IMR-90 (cell line): ENCODE results near the gene CDHR3. TPM values are rescaled to one million over a fixed set of nuclear protein-coding genes. Genes with fewer than 3 reads are reported as not detected.
A peak's percentile ranks its signal among the peaks of the same experiment; 100 is the strongest.

ENCODE experiments used
- ATAC-seq: fragments of 200-7000 bp; cut with Tn5 transposase; 2 replicates; pipeline ENCODE4 v1.9.1; 2020; ENCODE audit warnings: low read depth, mild to moderate bottlenecking, moderate library complexity
- BruUV-seq: library from RNA; stranded (reverse); fragments of 400-500 nt; replicated peaks from 2 replicates; lab custom pipeline; 2021; lab: Mats Ljungman, UMichigan
- CTCF ChIA-PET: fragments of 300-600 bp; formaldehyde crosslinking; extraction: SDS; loops from one replicate; lab custom pipeline; 2021; ENCODE audit warnings: antibody characterized with exemption; lab: Yijun Ruan, JAX
- POLR2A ChIA-PET: fragments of 300-600 bp; sonication (Branson Sonifier 250); formaldehyde crosslinking; loops from one replicate; lab custom pipeline; 2022; ENCODE audit warnings: antibody characterized with exemption; ENCODE audit not compliant: unreplicated experiment; lab: Charles Lee
- DNase-seq: peaks from one replicate; pipeline ENCODE4 v3.0.0; 2013
- H2AFZ ChIP-seq: replicated peaks from 2 replicates; pipeline ENCODE3; 2013; ENCODE audit warnings: low read length, mild to moderate bottlenecking; ENCODE audit not compliant: poor library complexity
- H2AK5ac ChIP-seq: 2 replicates; pipeline ENCODE4 v1.6.1; 2013; ENCODE audit warnings: low read depth, low read length, inconsistent platforms
- H2AK9ac ChIP-seq: replicated peaks from 2 replicates; pipeline ENCODE3; 2013; ENCODE audit warnings: mild to moderate bottlenecking, low read depth, low read length, moderate library complexity; ENCODE audit not compliant: poor library complexity
- H2BK120ac ChIP-seq: 2 replicates; pipeline ENCODE4 v1.6.1; 2013; ENCODE audit warnings: low read depth, low read length, inconsistent platforms
- H2BK15ac ChIP-seq: 3 replicates; pipeline ENCODE4 v1.6.1; 2013; ENCODE audit warnings: low read depth, low read length, inconsistent platforms
- H2BK20ac ChIP-seq: 2 replicates; pipeline ENCODE4 v1.6.1; 2013; ENCODE audit warnings: low read depth, mild to moderate bottlenecking, inconsistent platforms, low read length, moderate library complexity
- H2BK5ac ChIP-seq: 2 replicates; pipeline ENCODE4 v1.6.1; 2013; ENCODE audit warnings: mild to moderate bottlenecking, low read depth, low read length, inconsistent platforms; ENCODE audit not compliant: poor library complexity, severe bottlenecking
- H3K14ac ChIP-seq: replicated peaks from 2 replicates; pipeline ENCODE4 v1.6.1; 2013; ENCODE audit warnings: low read depth, low read length, inconsistent platforms
- H3K18ac ChIP-seq: 2 replicates; pipeline ENCODE4 v1.6.1; 2013; ENCODE audit warnings: low read depth, low read length, control low read depth
- H3K23ac ChIP-seq: 2 replicates; pipeline ENCODE4 v1.6.1; 2013; ENCODE audit warnings: low read depth, low read length, inconsistent platforms
- H3K27ac ChIP-seq: 2 replicates; pipeline ENCODE4 v1.5.1; 2013; ENCODE audit warnings: mild to moderate bottlenecking, control low read depth, low read length; ENCODE audit not compliant: insufficient read depth
- H3K27me3 ChIP-seq: 2 replicates; pipeline ENCODE4 v1.6.1; 2013; ENCODE audit warnings: low read length; ENCODE audit not compliant: control insufficient read depth, insufficient read depth
- H3K36me3 ChIP-seq: 2 replicates; pipeline ENCODE4 v1.6.1; 2013; ENCODE audit warnings: low read length, mixed read lengths; ENCODE audit not compliant: control insufficient read depth, insufficient read depth
- H3K4ac ChIP-seq: 2 replicates; pipeline ENCODE4 v1.6.1; 2013; ENCODE audit warnings: low read depth, low read length, inconsistent platforms
- H3K4me1 ChIP-seq: 2 replicates; pipeline ENCODE4 v1.6.1; 2013; ENCODE audit warnings: low read length, mixed read lengths; ENCODE audit not compliant: control insufficient read depth, insufficient read depth
- H3K4me2 ChIP-seq: 2 replicates; pipeline ENCODE4 v1.6.1; 2013; ENCODE audit warnings: low read depth, mild to moderate bottlenecking, control low read depth, low read length, moderate library complexity
- H3K4me3 ChIP-seq: 2 replicates; pipeline ENCODE4 v1.5.1; 2013; ENCODE audit warnings: low read depth, mild to moderate bottlenecking, control low read depth, low read length, moderate library complexity; ENCODE audit not compliant: insufficient read depth
- H3K56ac ChIP-seq: 2 replicates; pipeline ENCODE4 v1.6.1; 2013; ENCODE audit warnings: low read length, inconsistent platforms; ENCODE audit not compliant: insufficient read depth; ENCODE audit errors: extremely low read depth
- H3K79me1 ChIP-seq, 2 experiments: 2 replicates each; pipeline ENCODE4 v1.6.1; 2013; ENCODE audit warnings: low read length in 2 of 2, inconsistent platforms in 1 of 2, low read depth in 1 of 2
- H3K9ac ChIP-seq: 2 replicates; pipeline ENCODE4 v1.6.1; 2013; ENCODE audit warnings: low read depth, low read length, control low read depth
- H3K9me1 ChIP-seq: 2 replicates; pipeline ENCODE4 v1.6.1; 2013; ENCODE audit warnings: low read length, inconsistent platforms; ENCODE audit not compliant: insufficient read depth
- H3K9me3 ChIP-seq: 2 replicates; pipeline ENCODE4 v1.6.1; 2013; ENCODE audit warnings: low read length; ENCODE audit not compliant: control insufficient read depth, insufficient read depth
- H4K20me1 ChIP-seq: 2 replicates; pipeline ENCODE4 v1.6.1; 2013; ENCODE audit warnings: low read length, inconsistent platforms; ENCODE audit not compliant: insufficient read depth
- H4K5ac ChIP-seq: 2 replicates; pipeline ENCODE4 v1.6.1; 2013; ENCODE audit warnings: mild to moderate bottlenecking, low read depth, low read length, control low read depth
- H4K8ac ChIP-seq, 2 experiments: 2 replicates each; pipeline ENCODE4 v1.6.1; 2013; ENCODE audit warnings: low read depth in 2 of 2, low read length in 2 of 2, control low read depth in 1 of 2, inconsistent platforms in 1 of 2
- H4K91ac ChIP-seq: 2 replicates; pipeline ENCODE4 v1.6.1; 2013; ENCODE audit warnings: low read depth, low read length, inconsistent platforms; ENCODE audit not compliant: insufficient read depth
- BHLHE40 ChIP-seq: fragments of 150-350 bp; IDR thresholded peaks from 2 replicates; pipeline ENCODE4 v1.6.1; 2016; ENCODE audit warnings: mild to moderate bottlenecking, low read depth, low read length
- CEBPB ChIP-seq: IDR thresholded peaks from 2 replicates; pipeline ENCODE4 v1.6.1; 2012; ENCODE audit warnings: low read depth, low read length, improper control_type of control experiment
- WGBS, 2 experiments: methylation state at CpG; one replicate each; pipeline versions ENCODE4 v1.1.5 to v1.1.7; 2013; ENCODE audit warnings: missing lambda C conversion rate in 2 of 2; ENCODE audit not compliant: insufficient read length in 1 of 2; ENCODE audit errors: extremely low coverage in 2 of 2; 5-methylcytosine and 5-hydroxymethylcytosine counted together
- dilution Hi-C: fragments of 300-500 bp; cut with HindIII; formaldehyde crosslinking; loops from one replicate; pipeline ENCODE4 v1.14.3; 2018; ENCODE audit warnings: low sequenced_read_pairs; ENCODE audit not compliant: unreplicated experiment
- in situ Hi-C: fragments of 300-500 bp; cut with MboI; formaldehyde crosslinking; loops from 3 replicates; pipeline ENCODE4 v1.14.3; 2019; ENCODE audit warnings: low sequenced_read_pairs, inconsistent platforms, mixed read lengths
- intact Hi-C: fragments of 100-400 bp; cut with micrococcal nuclease; formaldehyde crosslinking; loops from 2 replicates; pipeline ENCODE4 v1.10.0; 2022
- polyA plus RNA-seq, 3 experiments: library from polyadenylated mRNA; depleted of rRNA; stranded (reverse); fragments of >200 nt; gene quantifications; 2 replicates each; pipeline ENCODE4 v1.2.3, GENCODE V29; 2012; ENCODE audit warnings: low replicate concordance in 1 of 3
- total RNA-seq: library from RNA; depleted of rRNA; stranded (reverse); fragments of >200 nt; gene quantifications from 2 replicates; pipeline ENCODE4 v1.2.3, GENCODE V29; 2012

The CDHR3 gene
- total and polyA plus RNA-seq, 2 of the 4 experiments (the other 2 are of a cell fraction), result 0.96 to 1.6 TPM

- H3K18ac ChIP-seq, result no peak overlapping the region
- no peaks in the 10 kb centered on the region for H3K36me3 ChIP-seq
- H3K9me3 ChIP-seq, result no peaks in the 10 kb centered on the region
- H3K23ac ChIP-seq, result no peak overlapping the region
- peaks cover 14% of the 10 kb centered on the region for H3K27me3 ChIP-seq
- no peak overlapping the region for H4K5ac ChIP-seq
- no peak overlapping the region for H3K14ac ChIP-seq
- H3K79me1 ChIP-seq, result no peaks in the 10 kb centered on the region
- no peaks in the 10 kb centered on the region; the same call in 1 of the 2 replicates for H3K9me1 ChIP-seq
- dilution Hi-C loops, result no loop called here
- H3K9ac ChIP-seq, result no peak overlapping the region
- H3K4me1 ChIP-seq, result no peaks in the 10 kb centered on the region
- H2AFZ ChIP-seq, result peak overlapping the region; percentile 38
- no peak overlapping the region for H2AK5ac ChIP-seq
- H3K4me3 ChIP-seq, result no peak overlapping the region
- WGBS, 2 experiments, result 40% methylated on average over 1 of the region's 10 CpGs; no CpG with 5 or more reads in 1 of the 2 experiments
- no TSS peak for BruUV-seq
- H2BK20ac ChIP-seq, result no peak overlapping the region
- peak; percentile 57 for TF ChIP-seq CEBPB
- no peak for TF ChIP-seq BHLHE40
- no peak overlapping the region for H3K4ac ChIP-seq
- no peak overlapping the region for H4K8ac ChIP-seq
- no peak overlapping the region for H3K56ac ChIP-seq
- H3K27ac ChIP-seq, result no peak overlapping the region
- DNase-seq (no peak), ATAC-seq (no peak)
- no peaks in the 10 kb centered on the region for H4K20me1 ChIP-seq
- no peak overlapping the region for H2BK120ac ChIP-seq
- ChIA-PET CTCF (interaction anchor here (0.6 to 3.6 kb wide), 6 partner anchors 11 to 110 kb away, joined by 3 to 17 read pairs (median 4); no protein-coding TSS in a partner anchor), POLR2A (no interaction called here)
- H4K91ac ChIP-seq, result no peak overlapping the region
- intact Hi-C loops, result loop anchor here (1.0 kb wide), 1 partner anchor 96 kb away; no protein-coding TSS in a partner anchor
- no peak overlapping the region for H2BK15ac ChIP-seq
- no peak overlapping the region for H3K4me2 ChIP-seq
- in situ Hi-C loops, result loop anchor here (5.0 kb wide), 1 partner anchor 95 kb away; no protein-coding TSS in a partner anchor
- peak overlapping the region; percentile 73 for H2AK9ac ChIP-seq
- H2BK5ac ChIP-seq, result no peak overlapping the region
Observed at GRCh38 chr7:106057204-106057961, 94.3 kb downstream of the CDHR3 start.
